Fibroblast of pulmonary artery (primary cell): Measurements from ENCODE around the gene SYT9.

ENCODE experiments used
- DNase-seq: peaks from one replicate; pipeline ENCODE4 v3.0.0-alpha.2; 2010; ENCODE audit warnings: low read depth
- H3K4me3 ChIP-seq: replicated peaks from 2 replicates; pipeline ENCODE4 v1.5.1; 2011; ENCODE audit warnings: low read depth, mild to moderate bottlenecking, control low read depth, low read length, moderate library complexity
- CTCF ChIP-seq: IDR thresholded peaks from 2 replicates; pipeline ENCODE4 v1.5.1; 2011; ENCODE audit warnings: mild to moderate bottlenecking, control low read depth, low read length, inconsistent platforms; ENCODE audit errors: missing control alignments

Gene SYT9

GRCh38 chr11:7348432-7349304, 97.0 kb downstream of the SYT9 start:
- no peak overlapping the region for H3K4me3 ChIP-seq
- no peak for TF ChIP-seq CTCF
- no peak for DNase-seq

- DNase-seq, result no peak
- H3K4me3 ChIP-seq, result no peak overlapping the region
- TF ChIP-seq CTCF, result no peak
Measured at GRCh38 chr11:7351228-7351627, 99.5 kb downstream of the SYT9 start.

GRCh38 chr11:7353100-7353499, 101.4 kb downstream of the SYT9 start:
- TF ChIP-seq CTCF, result peak; percentile 40
- no peak overlapping the region for H3K4me3 ChIP-seq
- peak; percentile 22 for DNase-seq

GRCh38 chr11:7364660-7365059, 113.0 kb downstream of the SYT9 start:
- no peak for TF ChIP-seq CTCF
- H3K4me3 ChIP-seq, result no peak overlapping the region
- no peak for DNase-seq

- no peak overlapping the region for H3K4me3 ChIP-seq
- DNase-seq, result no peak
- no peak for TF ChIP-seq CTCF
Measured at GRCh38 chr11:7367803-7368202, 116.1 kb downstream of the SYT9 start.

- no peak for TF ChIP-seq CTCF
- no peak overlapping the region for H3K4me3 ChIP-seq
- no peak for DNase-seq
Measured at GRCh38 chr11:7376386-7376785, 124.7 kb downstream of the SYT9 start.

- no peak for TF ChIP-seq CTCF
- no peak overlapping the region for H3K4me3 ChIP-seq
- DNase-seq, result no peak
Measured at GRCh38 chr11:7381937-7382336, 130.2 kb downstream of the SYT9 start.
